PC-3 (cell line): ENCODE measurements around the gene SIGMAR1. TPM values are rescaled to one million over a fixed set of nuclear protein-coding genes. Genes with fewer than 3 reads are reported as not detected.

ENCODE experiments used
- ATAC-seq: fragments of 200-7000 bp; cut with Tn5 transposase; 2 replicates; pipeline ENCODE4 v1.9.1; 2020; ENCODE audit warnings: mild to moderate bottlenecking, moderate library complexity
- BruUV-seq: library from RNA; stranded (reverse); fragments of 400-500 nt; replicated peaks from 2 replicates; lab custom pipeline; 2021; lab: Mats Ljungman, UMichigan
- CTCF ChIA-PET: fragments of 300-600 bp; sonication (Branson Sonifier 250); formaldehyde crosslinking; loops from one replicate; lab custom pipeline; 2022; ENCODE audit warnings: antibody characterized with exemption; lab: Charles Lee
- POLR2A ChIA-PET: fragments of 300-600 bp; sonication (Branson Sonifier 250); formaldehyde crosslinking; loops from one replicate; lab custom pipeline; 2022; ENCODE audit warnings: antibody characterized with exemption; ENCODE audit not compliant: unreplicated experiment; lab: Charles Lee
- DNase-seq: peaks from one replicate; pipeline ENCODE4 v3.0.0-alpha.2; 2015
- H2AFZ ChIP-seq: fragments of 300-600 bp; sonication (generic); 2 replicates; pipeline ENCODE4 v1.6.0; 2016; ENCODE audit warnings: antibody characterized with exemption, low read length
- H3F3A ChIP-seq: fragments of 300-600 bp; sonication (generic); one replicate; pipeline ENCODE4 v1.6.0; 2017; ENCODE audit warnings: antibody characterized with exemption, low read length, control low read depth, mild to moderate bottlenecking; ENCODE audit not compliant: unreplicated experiment
- H3K27ac ChIP-seq: fragments of 300-600 bp; sonication (generic); 2 replicates; pipeline ENCODE4 v1.5.1; 2016; ENCODE audit warnings: mild to moderate bottlenecking, low read length
- H3K27me3 ChIP-seq: fragments of 300-600 bp; sonication (generic); 2 replicates; pipeline ENCODE4 v1.6.1; 2016; ENCODE audit warnings: low read length, mixed read lengths
- H3K36me3 ChIP-seq: fragments of 300-600 bp; sonication (generic); 2 replicates; pipeline ENCODE4 v1.6.1; 2016; ENCODE audit warnings: low read depth, mixed run types, low read length, mixed read lengths
- H3K4me1 ChIP-seq: fragments of 300-600 bp; sonication (generic); 2 replicates; pipeline ENCODE4 v1.5.1; 2016; ENCODE audit warnings: low read length; ENCODE audit not compliant: insufficient read depth
- H3K4me2 ChIP-seq: fragments of 300-600 bp; sonication (generic); 2 replicates; pipeline ENCODE4 v1.6.0; 2016; ENCODE audit warnings: low read length
- H3K4me3 ChIP-seq: fragments of 300-600 bp; sonication (generic); 2 replicates; pipeline ENCODE4 v1.5.1; 2016; ENCODE audit warnings: mild to moderate bottlenecking, low read length, mixed read lengths
- H3K79me2 ChIP-seq: fragments of 300-600 bp; sonication (generic); 2 replicates; pipeline ENCODE4 v1.6.1; 2017; ENCODE audit warnings: low read length, mixed read lengths
- H3K9ac ChIP-seq: fragments of 300-600 bp; sonication (generic); 2 replicates; pipeline ENCODE4 v1.6.0; 2016; ENCODE audit warnings: mild to moderate bottlenecking, low read length
- H3K9me2 ChIP-seq: fragments of 300-600 bp; sonication (generic); replicated peaks from 2 replicates; pipeline ENCODE4 v1.6.1; 2016; ENCODE audit warnings: mixed run types, low read length, mixed read lengths
- H3K9me3 ChIP-seq: fragments of 300-600 bp; sonication (generic); 2 replicates; pipeline ENCODE4 v1.6.1; 2016; ENCODE audit warnings: low read length, mixed read lengths
- H4K20me1 ChIP-seq: fragments of 300-600 bp; sonication (generic); 2 replicates; pipeline ENCODE4 v1.6.1; 2016; ENCODE audit warnings: low read length, mixed read lengths
- EZH2 ChIP-seq: fragments of 300-600 bp; sonication (generic); IDR thresholded peaks from one replicate; pipeline ENCODE4 v1.6.1; 2017; ENCODE audit warnings: antibody characterized with exemption, mild to moderate bottlenecking, low read length; ENCODE audit not compliant: unreplicated experiment
- EZH2phosphoT487 ChIP-seq: fragments of 300-600 bp; sonication (generic); IDR thresholded peaks from 2 replicates; pipeline ENCODE4 v1.6.1; 2018; ENCODE audit warnings: mild to moderate bottlenecking, antibody characterized with exemption, low read length, borderline replicate concordance
- intact Hi-C: fragments of 100-400 bp; cut with micrococcal nuclease; formaldehyde crosslinking; loops from 2 replicates; pipeline ENCODE4 v1.9.0; 2023
- total RNA-seq: library from RNA; depleted of rRNA; stranded (reverse); fragments of >200 nt; gene quantifications from 2 replicates; pipeline ENCODE4 v1.2.3, GENCODE V29; 2014
- TF ChIP-seq, protein P1 (sequence below): fragments of 300-600 bp; sonication (generic); conservative IDR thresholded peaks from 2 replicates; pipeline ENCODE4 v1.5.1; 2017; ENCODE audit warnings: antibody characterized with exemption, low read depth, mild to moderate bottlenecking, low read length

SIGMAR1 gene
- total RNA-seq, 1 experiment from 2014 or later, result 96.7 TPM

DNA sequence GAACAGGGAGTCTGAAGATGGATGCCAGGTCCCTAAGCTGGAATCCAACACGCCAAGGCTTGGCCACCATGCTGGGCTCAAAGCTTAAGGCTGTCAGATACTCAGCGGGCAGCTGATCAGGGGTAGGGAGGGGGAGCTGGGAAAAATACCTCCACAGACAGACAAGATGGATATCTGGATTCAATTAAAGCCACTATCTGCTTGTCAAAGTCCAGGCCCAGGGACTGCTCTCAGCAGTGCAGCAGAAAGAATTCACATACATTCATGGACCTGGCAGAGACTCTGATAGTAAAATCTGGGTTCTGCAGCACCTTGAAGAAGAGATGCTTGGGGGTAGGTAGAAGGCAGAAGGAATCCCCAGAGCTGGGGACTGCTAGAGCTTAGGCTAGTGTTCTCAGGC is 22.5 kb downstream of the SIGMAR1 start:
- CTCF ChIA-PET, result no interaction called here
- no TSS peak for BruUV-seq
- POLR2A ChIA-PET, result no interaction called here
- Histone ChIP-seq H3K4me1 (peaks cover 23% of the 10 kb centered on the region; the same call in 1 of the 2 replicates), H3K79me2 (peaks cover 24% of the 10 kb centered on the region), H3K9me2 (no peaks in the 10 kb centered on the region), H3K4me2 (no peak overlapping the region), H2AFZ (no peak overlapping the region), H3K9me3 (no peaks in the 10 kb centered on the region), H3K9ac (no peak overlapping the region), H3K4me3 (no peak overlapping the region), H3K36me3 (no peaks in the 10 kb centered on the region), H3F3A (no peaks in the 10 kb centered on the region), H4K20me1 (no peaks in the 10 kb centered on the region), H3K27me3 (no peaks in the 10 kb centered on the region), H3K27ac (no peak overlapping the region)
- TF ChIP-seq EZH2phosphoT487 (no peak), EZH2 (no peak)
- TF ChIP-seq, protein P1, sequence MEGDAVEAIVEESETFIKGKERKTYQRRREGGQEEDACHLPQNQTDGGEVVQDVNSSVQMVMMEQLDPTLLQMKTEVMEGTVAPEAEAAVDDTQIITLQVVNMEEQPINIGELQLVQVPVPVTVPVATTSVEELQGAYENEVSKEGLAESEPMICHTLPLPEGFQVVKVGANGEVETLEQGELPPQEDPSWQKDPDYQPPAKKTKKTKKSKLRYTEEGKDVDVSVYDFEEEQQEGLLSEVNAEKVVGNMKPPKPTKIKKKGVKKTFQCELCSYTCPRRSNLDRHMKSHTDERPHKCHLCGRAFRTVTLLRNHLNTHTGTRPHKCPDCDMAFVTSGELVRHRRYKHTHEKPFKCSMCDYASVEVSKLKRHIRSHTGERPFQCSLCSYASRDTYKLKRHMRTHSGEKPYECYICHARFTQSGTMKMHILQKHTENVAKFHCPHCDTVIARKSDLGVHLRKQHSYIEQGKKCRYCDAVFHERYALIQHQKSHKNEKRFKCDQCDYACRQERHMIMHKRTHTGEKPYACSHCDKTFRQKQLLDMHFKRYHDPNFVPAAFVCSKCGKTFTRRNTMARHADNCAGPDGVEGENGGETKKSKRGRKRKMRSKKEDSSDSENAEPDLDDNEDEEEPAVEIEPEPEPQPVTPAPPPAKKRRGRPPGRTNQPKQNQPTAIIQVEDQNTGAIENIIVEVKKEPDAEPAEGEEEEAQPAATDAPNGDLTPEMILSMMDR, result no peak
- DNase-seq, result no peak
- intact Hi-C loops, result no loop called here
- ATAC-seq, result no peak

DNA sequence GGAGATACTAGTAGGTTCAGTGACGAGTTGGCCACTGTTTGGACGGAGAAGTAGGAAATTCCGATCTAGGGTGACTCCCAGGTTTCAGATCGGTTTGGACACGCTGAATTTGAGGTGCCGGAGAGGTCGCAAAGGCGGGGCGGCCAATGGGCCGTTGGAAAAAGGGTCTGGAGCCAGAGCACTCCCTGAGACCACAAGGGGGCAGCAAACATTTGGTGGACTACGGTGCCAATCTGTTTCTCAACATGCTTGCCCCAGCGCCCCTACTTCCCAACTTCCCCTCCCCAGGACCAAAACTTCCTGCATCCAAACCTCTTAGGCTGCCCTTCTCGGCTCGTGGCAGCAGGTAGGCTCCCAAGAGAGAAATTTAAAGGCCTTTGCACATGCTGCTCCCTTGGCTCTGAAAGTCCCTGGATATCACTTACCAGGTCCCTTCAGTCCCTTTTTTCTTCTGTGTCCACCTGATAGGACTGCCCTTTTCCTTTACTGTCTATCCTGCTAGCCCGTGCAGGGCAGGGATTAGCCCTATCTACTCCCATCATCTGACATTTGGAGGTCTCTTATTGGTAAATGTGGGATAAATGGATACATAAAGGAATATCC is 24.7 kb downstream of the SIGMAR1 start:
- H3K27me3 ChIP-seq, result no peaks in the 10 kb centered on the region
- H3K9ac ChIP-seq, result peak overlapping the region; percentile 97
- no peaks in the 10 kb centered on the region for H3F3A ChIP-seq
- peak overlapping the region; percentile 96 for H3K4me2 ChIP-seq
- ChIA-PET CTCF (interaction anchor here (0.7 kb wide), 1 partner anchor 16 kb away, joined by 4 read pairs; the partner anchor contains the start of gene ARID3C), POLR2A (no interaction called here)
- H3K9me2 ChIP-seq, result no peaks in the 10 kb centered on the region
- peak; percentile 74 for DNase-seq
- no TSS peak for BruUV-seq
- TF ChIP-seq EZH2, result no peak
- TF ChIP-seq, protein P1, result peak; percentile 71
- intact Hi-C loops, result loop anchor here (1.0 kb wide), 2 partner anchors 7 to 21 kb away; partner anchors contain the start of gene DCTN3
- no peaks in the 10 kb centered on the region for H3K36me3 ChIP-seq
- peaks cover 18% of the 10 kb centered on the region for H3K79me2 ChIP-seq
- H3K4me3 ChIP-seq, result peak overlapping the region; percentile 87
- no peaks in the 10 kb centered on the region for H4K20me1 ChIP-seq
- H3K9me3 ChIP-seq, result no peaks in the 10 kb centered on the region
- H3K27ac ChIP-seq, result no peak overlapping the region
- peak overlapping the region; percentile 88 for H2AFZ ChIP-seq
- H3K4me1 ChIP-seq, result peaks cover 15% of the 10 kb centered on the region; the same call in 1 of the 2 replicates
- ATAC-seq, result peak; percentile 70
